Sigmoid colon (tissue), 4 donors: ENCODE data around the gene MSH6.

Source experiments
- CTCF ChIP-seq, 4 experiments: fragments of 450-650 bp in 3 of 4; fragments of 200-600 bp in 1 of 4; IDR thresholded peaks; one replicate each; pipeline ENCODE4 v1.5.1; 2016 to 2019; ENCODE audit warnings: antibody characterized with exemption in 4 of 4, mild to moderate bottlenecking in 3 of 4, moderate library complexity in 2 of 4
- EP300 ChIP-seq, 4 donors: sonication (generic); formaldehyde crosslinking; IDR thresholded peaks; one replicate each; pipeline ENCODE4 v1.6.1; 2017; ENCODE audit warnings: antibody characterized with exemption in 4 of 4
- POLR2A ChIP-seq, 2 donors: fragments of 450-650 bp; IDR thresholded peaks; one replicate each; pipeline ENCODE4 v1.6.1; 2016; ENCODE audit warnings: antibody characterized with exemption in 2 of 2, mild to moderate bottlenecking in 2 of 2, moderate library complexity in 2 of 2
- POLR2AphosphoS5 ChIP-seq, 4 donors: sonication (generic); formaldehyde crosslinking; IDR thresholded peaks; one replicate each; pipeline ENCODE4 v1.6.1; 2017; ENCODE audit warnings: antibody characterized with exemption in 4 of 4

GRCh38 chr2:47737191-47737975, 45.6 kb upstream of the MSH6 start:
- no peak for TF ChIP-seq POLR2AphosphoS5 (IDR thresholded peaks at IDR 0.05)
- no peak for TF ChIP-seq CTCF (IDR thresholded peaks at IDR 0.05)
- no peak for TF ChIP-seq POLR2A (IDR thresholded peaks at IDR 0.05)
- TF ChIP-seq EP300 (IDR thresholded peaks at IDR 0.05) = no peak
